GM21529 (cell line): ENCODE data around the gene NLRP7.

ENCODE experiments used
- ATAC-seq: cut with Tn5 transposase; IDR thresholded peaks from one replicate; pipeline ENCODE4 v1.9.1; 2021; ENCODE audit not compliant: unreplicated experiment

Gene NLRP7

DNA sequence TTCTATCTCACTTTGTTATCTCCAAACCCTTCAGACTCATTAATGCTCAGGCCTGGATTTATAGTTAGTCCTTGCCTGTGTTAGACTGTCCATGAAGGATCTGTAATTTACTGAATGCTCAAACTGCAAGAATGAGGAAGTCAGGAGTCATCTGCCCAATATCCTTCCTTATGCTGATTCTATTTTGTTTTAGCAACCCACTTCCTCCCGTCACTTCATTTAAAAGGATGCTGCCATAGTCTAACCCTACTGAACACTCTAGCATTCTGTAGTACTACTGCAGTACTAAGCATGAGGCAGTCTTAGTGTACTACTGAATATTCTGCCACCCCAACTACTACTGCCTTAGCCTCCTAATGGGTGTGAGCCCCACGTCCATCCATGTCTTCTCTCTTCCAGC, 71.8 kb downstream of the NLRP7 start:
- ATAC-seq: no peak

GRCh38 chr19:54873990-54874389, 73.3 kb downstream of the NLRP7 start, which contains the start of gene FCAR:
Gene FCAR (plus strand): TSS chr19:54874235. CDS start chr19:54874290, 55 bp downstream.
- ATAC-seq: no peak
